Esophagus squamous epithelium (tissue), 4 donors: ENCODE measurements around the gene ENOX1.

Source experiments
- CTCF ChIP-seq, 6 experiments: fragments of 450-650 bp in 4 of 6; fragments of 200-600 bp in 2 of 6; sonication (generic) in 2 of 6; IDR thresholded peaks; one replicate each; pipeline ENCODE4 v1.5.1; 2016 to 2019; ENCODE audit warnings: antibody characterized with exemption in 6 of 6, mild to moderate bottlenecking in 4 of 6, moderate library complexity in 4 of 6
- POLR2A ChIP-seq, 4 donors: fragments of 450-650 bp; IDR thresholded peaks; one replicate each; pipeline ENCODE4 v1.6.1; 2017; ENCODE audit warnings: antibody characterized with exemption in 4 of 4, mild to moderate bottlenecking in 4 of 4, moderate library complexity in 3 of 4

DNA sequence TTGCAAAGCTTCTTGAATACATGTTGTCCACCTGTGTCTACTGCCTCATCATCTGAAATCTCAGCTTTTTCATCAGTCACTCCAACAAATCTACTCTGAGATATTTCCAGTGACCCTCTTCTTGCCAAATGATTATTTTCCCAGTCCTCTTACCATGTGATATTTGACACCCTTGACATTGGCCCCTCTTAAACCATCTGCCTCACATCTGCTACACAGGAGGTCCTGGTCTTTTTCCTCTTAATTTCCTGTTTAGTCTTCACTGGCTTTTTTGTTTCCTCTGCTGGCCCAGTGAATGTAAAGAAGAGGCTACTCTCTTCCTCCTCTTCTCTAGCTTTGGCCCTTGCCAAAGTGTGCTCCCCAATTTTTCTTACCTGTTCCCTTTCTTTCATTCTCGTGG lies 544.7 kb downstream of the ENOX1 start:
- no peak for TF ChIP-seq POLR2A (IDR thresholded peaks at IDR 0.05)
- no peak for TF ChIP-seq CTCF (IDR thresholded peaks at IDR 0.05)
